ENCODE measurements around the gene FAM13B. TPM values are rescaled to one million over a fixed set of nuclear protein-coding genes. Genes with fewer than 3 reads are reported as not detected.

The FAM13B gene
- total and polyA plus RNA-seq, 8 donors, result 23.8 to 53.3 (median 46.6) TPM

- Histone ChIP-seq H3K36me3 (no peaks in the 10 kb centered on the region), H3K27ac (peak overlapping the region; percentile 64 to 75), H3K4me1 (peaks cover 4 to 12% of the 10 kb centered on the region in 2 donors), H3K27me3 (peaks cover 0 to 8% of the 10 kb centered on the region in 2 donors), H3K9me3 (no peaks in the 10 kb centered on the region), H3K4me3 (peak overlapping the region; percentile 40 to 42)
- intact Hi-C loops (cut with DNase I), result no loop called here
- ATAC-seq, result no peak
- DNase-seq, result peak in 1 of 4 donors; percentile 1
- TF ChIP-seq CTCF (IDR thresholded peaks at IDR 0.05), result no peak
Observed at GRCh38 chr5:137888466-137888862, 144.4 kb downstream of the FAM13B start.

Other genes with a start within 250 kb of the FAM13B start
- under 1 TPM in 1 of 2 donors, not detected in 1; 0.52 TPM for gene MYOT, start 165.2 kb downstream of the FAM13B start, total RNA-seq
- 1 to 10 TPM in 5 of 6 donors, under 1 TPM in 1; 0.77 to 2.0 (median 1.2) TPM for gene MYOT, start 165.2 kb downstream of the FAM13B start, polyA plus RNA-seq (ENCODE audit: insufficient read length in 6 of 6)
- not detected for gene PKD2L2, start 143.6 kb downstream of the FAM13B start, total RNA-seq
- under 1 TPM; 0.23 to 0.82 (median 0.39) TPM for gene PKD2L2, start 143.6 kb downstream of the FAM13B start, polyA plus RNA-seq (ENCODE audit: insufficient read length in 6 of 6)
- not detected for gene WNT8A, start 51.0 kb upstream of the FAM13B start, total RNA-seq
- not detected for gene WNT8A, start 51.0 kb upstream of the FAM13B start, polyA plus RNA-seq (ENCODE audit: insufficient read length in 6 of 6)
- 1 to 10 TPM; 5.9 to 7.0 TPM for gene NME5, start 106.3 kb upstream of the FAM13B start, total RNA-seq
- 10 to 100 TPM in 4 of 6 donors, 1 to 10 TPM in 2; 8.3 to 13.0 (median 12.2) TPM for gene NME5, start 106.3 kb upstream of the FAM13B start, polyA plus RNA-seq (ENCODE audit: insufficient read length in 6 of 6)
- 10 to 100 TPM; 42.0 to 45.4 TPM for gene BRD8, start 145.6 kb upstream of the FAM13B start, total RNA-seq
- 100 to 1,000 TPM; 151 to 212 (median 165) TPM for gene BRD8, start 145.6 kb upstream of the FAM13B start, polyA plus RNA-seq (ENCODE audit: insufficient read length in 6 of 6)
- 10 to 100 TPM in 1 of 2 donors, 1 to 10 TPM in 1; 1.6 to 12.1 TPM for gene KIF20A, start 146.0 kb upstream of the FAM13B start, total RNA-seq
- gene KIF20A, start 146.0 kb upstream of the FAM13B start, polyA plus RNA-seq (ENCODE audit: insufficient read length in 6 of 6), result 100 to 1,000 TPM in 1 of 6 donors, 10 to 100 TPM in 5; 33.7 to 106 (median 49.6) TPM
- 10 to 100 TPM; 18.8 to 27.1 TPM for gene CDC23, start 180.2 kb upstream of the FAM13B start, total RNA-seq
- gene CDC23, start 180.2 kb upstream of the FAM13B start, polyA plus RNA-seq (ENCODE audit: insufficient read length in 6 of 6), result 10 to 100 TPM; 52.6 to 62.2 (median 56.4) TPM
- gene GFRA3, start 241.5 kb upstream of the FAM13B start, total RNA-seq, result 1 to 10 TPM in 1 of 2 donors, not detected in 1; 1.9 TPM
- 1 to 10 TPM; 2.0 to 4.7 (median 3.5) TPM for gene GFRA3, start 241.5 kb upstream of the FAM13B start, polyA plus RNA-seq (ENCODE audit: insufficient read length in 6 of 6)